Measurements from ENCODE around the gene RPTOR.

Gene RPTOR

GRCh38 chr17:80963812-80964543 lies 419.3 kb downstream of the RPTOR start:
- DNase-seq (ENCODE audit: insufficient read length, low spot score) (no peak), FAIRE-seq (no peak)
- TF ChIP-seq POLR2A (IDR thresholded peaks at IDR 0.05; ENCODE audit: low read depth, low read length) (no peak), POLR2AphosphoS5 (IDR thresholded peaks at IDR 0.05; ENCODE audit: low read depth, low read length) (no peak), POU2F2 (IDR thresholded peaks at IDR 0.05; ENCODE audit: low read depth, low read length) (no peak), PAX5 (IDR thresholded peaks at IDR 0.05; ENCODE audit: insufficient read depth, low read length, severe bottlenecking) (no peak), TAF1 (IDR thresholded peaks at IDR 0.05; ENCODE audit: low read depth, low read length) (no peak), SPI1 (IDR thresholded peaks at IDR 0.05; ENCODE audit: low read depth, low read length) (no peak)

- TF ChIP-seq POLR2AphosphoS5 (IDR thresholded peaks at IDR 0.05; ENCODE audit: low read depth, low read length) (no peak), PAX5 (IDR thresholded peaks at IDR 0.05; ENCODE audit: insufficient read depth, low read length, severe bottlenecking) (no peak), TAF1 (IDR thresholded peaks at IDR 0.05; ENCODE audit: low read depth, low read length) (no peak), SPI1 (IDR thresholded peaks at IDR 0.05; ENCODE audit: low read depth, low read length) (no peak), POU2F2 (IDR thresholded peaks at IDR 0.05; ENCODE audit: low read depth, low read length) (no peak), POLR2A (IDR thresholded peaks at IDR 0.05; ENCODE audit: low read depth, low read length) (no peak)
- no peak for FAIRE-seq
- DNase-seq (ENCODE audit: insufficient read length, low spot score), result no peak
Observed at GRCh38 chr17:80964544-80964856, 419.9 kb downstream of the RPTOR start.

- DNase-seq (ENCODE audit: insufficient read length, low spot score), result no peak
- FAIRE-seq, result no peak
- TF ChIP-seq PAX5 (IDR thresholded peaks at IDR 0.05; ENCODE audit: insufficient read depth, low read length, severe bottlenecking), result no peak
- no peak for TF ChIP-seq POU2F2 (IDR thresholded peaks at IDR 0.05; ENCODE audit: low read depth, low read length)
- TF ChIP-seq SPI1 (IDR thresholded peaks at IDR 0.05; ENCODE audit: low read depth, low read length), result no peak
- TF ChIP-seq POLR2A (IDR thresholded peaks at IDR 0.05; ENCODE audit: low read depth, low read length), result no peak
- TF ChIP-seq POLR2AphosphoS5 (IDR thresholded peaks at IDR 0.05; ENCODE audit: low read depth, low read length), result no peak
- no peak for TF ChIP-seq TAF1 (IDR thresholded peaks at IDR 0.05; ENCODE audit: low read depth, low read length)
Observed at GRCh38 chr17:80964859-80965580, 420.4 kb downstream of the RPTOR start.

- no peak for DNase-seq (ENCODE audit: insufficient read length, low spot score)
- TF ChIP-seq TAF1 (IDR thresholded peaks at IDR 0.05; ENCODE audit: low read depth, low read length), result no peak
- FAIRE-seq, result no peak
Observed at GRCh38 chr17:80965606-80966005, 421.0 kb downstream of the RPTOR start.

- TF ChIP-seq TAF1 (IDR thresholded peaks at IDR 0.05; ENCODE audit: low read depth, low read length) (no peak), POLR2A (IDR thresholded peaks at IDR 0.05; ENCODE audit: low read depth, low read length) (no peak), POLR2AphosphoS5 (IDR thresholded peaks at IDR 0.05; ENCODE audit: low read depth, low read length) (no peak), SPI1 (IDR thresholded peaks at IDR 0.05; ENCODE audit: low read depth, low read length) (no peak), PAX5 (IDR thresholded peaks at IDR 0.05; ENCODE audit: insufficient read depth, low read length, severe bottlenecking) (no peak), POU2F2 (IDR thresholded peaks at IDR 0.05; ENCODE audit: low read depth, low read length) (no peak)
- FAIRE-seq (no peak), DNase-seq (ENCODE audit: insufficient read length, low spot score) (no peak)
Observed at GRCh38 chr17:80967404-80967872, 422.8 kb downstream of the RPTOR start.

- TF ChIP-seq PAX5 (IDR thresholded peaks at IDR 0.05; ENCODE audit: insufficient read depth, low read length, severe bottlenecking), result no peak
- TF ChIP-seq SPI1 (IDR thresholded peaks at IDR 0.05; ENCODE audit: low read depth, low read length), result no peak
- no peak for TF ChIP-seq POLR2A (IDR thresholded peaks at IDR 0.05; ENCODE audit: low read depth, low read length)
- no peak for TF ChIP-seq POLR2AphosphoS5 (IDR thresholded peaks at IDR 0.05; ENCODE audit: low read depth, low read length)
- no peak for TF ChIP-seq TAF1 (IDR thresholded peaks at IDR 0.05; ENCODE audit: low read depth, low read length)
- TF ChIP-seq POU2F2 (IDR thresholded peaks at IDR 0.05; ENCODE audit: low read depth, low read length), result no peak
- FAIRE-seq (no peak), DNase-seq (ENCODE audit: insufficient read length, low spot score) (no peak)
Observed at GRCh38 chr17:80968602-80969029, 424.0 kb downstream of the RPTOR start.

- TF ChIP-seq TAF1 (IDR thresholded peaks at IDR 0.05; ENCODE audit: low read depth, low read length), result no peak
- TF ChIP-seq POLR2AphosphoS5 (IDR thresholded peaks at IDR 0.05; ENCODE audit: low read depth, low read length), result peak; percentile 25; the same call in 1 of the 2 replicates
- TF ChIP-seq SPI1 (IDR thresholded peaks at IDR 0.05; ENCODE audit: low read depth, low read length), result no peak
- TF ChIP-seq POU2F2 (IDR thresholded peaks at IDR 0.05; ENCODE audit: low read depth, low read length), result no peak
- no peak for TF ChIP-seq PAX5 (IDR thresholded peaks at IDR 0.05; ENCODE audit: insufficient read depth, low read length, severe bottlenecking)
- DNase-seq (ENCODE audit: insufficient read length, low spot score) (no peak), FAIRE-seq (no peak)
Observed at GRCh38 chr17:80969030-80969673, 424.5 kb downstream of the RPTOR start.

- FAIRE-seq (peak; percentile 54), DNase-seq (ENCODE audit: insufficient read length, low spot score) (no peak)
- TF ChIP-seq SPI1 (IDR thresholded peaks at IDR 0.05; ENCODE audit: low read depth, low read length), result no peak
- no peak for TF ChIP-seq PAX5 (IDR thresholded peaks at IDR 0.05; ENCODE audit: insufficient read depth, low read length, severe bottlenecking)
- TF ChIP-seq TAF1 (IDR thresholded peaks at IDR 0.05; ENCODE audit: low read depth, low read length), result no peak
- TF ChIP-seq POLR2AphosphoS5 (IDR thresholded peaks at IDR 0.05; ENCODE audit: low read depth, low read length), result no peak; the same call in 1 of the 2 replicates
- TF ChIP-seq POLR2A (IDR thresholded peaks at IDR 0.05; ENCODE audit: low read depth, low read length), result no peak
- no peak for TF ChIP-seq POU2F2 (IDR thresholded peaks at IDR 0.05; ENCODE audit: low read depth, low read length)
Observed at GRCh38 chr17:80969674-80970043, 425.0 kb downstream of the RPTOR start.

GRCh38 chr17:80970044-80970761 lies 425.6 kb downstream of the RPTOR start:
- TF ChIP-seq POU2F2 (IDR thresholded peaks at IDR 0.05; ENCODE audit: low read depth, low read length) (no peak), PAX5 (IDR thresholded peaks at IDR 0.05; ENCODE audit: insufficient read depth, low read length, severe bottlenecking) (no peak), POLR2A (IDR thresholded peaks at IDR 0.05; ENCODE audit: low read depth, low read length) (no peak), POLR2AphosphoS5 (IDR thresholded peaks at IDR 0.05; ENCODE audit: low read depth, low read length) (no peak), SPI1 (IDR thresholded peaks at IDR 0.05; ENCODE audit: low read depth, low read length) (no peak)
- DNase-seq (ENCODE audit: insufficient read length, low spot score) (peak; percentile 86), FAIRE-seq (peak; percentile 94)

Measured in GM12891 (cell line).